ENCODE measurements around the gene APMAP.

APMAP gene

DNA sequence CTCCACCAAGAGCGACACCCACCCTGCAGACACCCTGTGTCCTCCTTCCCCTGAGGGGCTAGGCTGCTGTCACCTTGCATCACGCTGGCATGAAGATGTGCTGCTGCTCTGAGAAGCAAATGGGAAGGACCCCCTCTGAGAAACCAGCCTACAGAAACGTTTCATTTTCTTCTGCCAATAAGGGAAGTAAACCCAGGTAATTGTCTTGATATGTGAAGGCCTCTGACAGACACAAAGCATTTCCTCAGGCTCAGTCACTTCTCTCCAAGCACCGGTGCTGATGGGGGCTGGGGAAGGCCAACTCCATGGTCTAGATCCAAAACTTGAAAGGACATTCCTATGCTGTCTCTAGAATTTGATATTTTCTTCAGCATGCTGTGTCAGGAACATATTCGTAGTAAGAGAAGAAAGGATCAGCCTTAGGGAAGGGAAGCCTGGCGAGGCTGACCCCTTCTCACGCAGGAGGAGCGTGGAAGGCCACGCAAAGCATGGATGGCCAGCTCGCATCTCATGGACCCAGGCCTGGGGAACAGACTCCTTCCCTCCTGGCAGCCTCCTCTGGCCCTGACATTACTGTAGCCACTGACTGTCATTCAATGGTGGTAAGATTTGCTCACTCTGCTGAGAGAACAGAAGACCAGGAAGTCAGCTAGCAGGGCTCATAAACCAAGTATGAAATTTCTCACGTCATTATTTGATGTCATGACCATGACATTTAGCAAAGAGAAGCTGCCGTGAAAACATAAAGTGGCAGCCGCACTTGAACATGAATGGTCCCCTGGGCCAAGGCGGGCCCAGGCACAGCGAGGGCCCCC lies 44.9 kb upstream of the APMAP start:
- Histone ChIP-seq H3K4me2 (ENCODE audit: low read depth, low read length, poor library complexity, severe bottlenecking) (no peak overlapping the region), H3K9me2 (replicated peaks; ENCODE audit: insufficient read depth, low read length) (no peaks in the 10 kb centered on the region), H3K4me3 (ENCODE audit: insufficient read depth, low read length, poor library complexity, severe bottlenecking) (no peak overlapping the region), H3K36me3 (ENCODE audit: low read length) (no peaks in the 10 kb centered on the region), H3F3A (ENCODE audit: insufficient read depth) (no peaks in the 10 kb centered on the region), H3K79me2 (ENCODE audit: insufficient read depth, low read length) (no peaks in the 10 kb centered on the region), H4K20me1 (ENCODE audit: low read depth, low read length) (no peaks in the 10 kb centered on the region), H3K9me3 (ENCODE audit: insufficient read depth, low read length) (no peaks in the 10 kb centered on the region), H3K27ac (ENCODE audit: low read depth, low read length) (no peak overlapping the region), H2AFZ (ENCODE audit: low read depth, low read length, severe bottlenecking) (no peak overlapping the region), H3K9ac (ENCODE audit: low read length) (no peak overlapping the region), H3K27me3 (ENCODE audit: low read length) (no peaks in the 10 kb centered on the region)
- TF ChIP-seq EZH2phosphoT487 (conservative IDR thresholded peaks at IDR 0.05; ENCODE audit: low read length), result no peak
- TF ChIP-seq CTCF (IDR thresholded peaks at IDR 0.05; ENCODE audit: insufficient read depth, low read length, poor library complexity, severe bottlenecking), result no peak

GRCh38 chr20:25036331-25036936 lies 43.9 kb upstream of the APMAP start:
- Histone ChIP-seq H4K20me1 (ENCODE audit: low read depth, low read length) (no peaks in the 10 kb centered on the region), H3K4me3 (ENCODE audit: insufficient read depth, low read length, poor library complexity, severe bottlenecking) (no peak overlapping the region), H2AFZ (ENCODE audit: low read depth, low read length, severe bottlenecking) (no peak overlapping the region), H3K9me2 (replicated peaks; ENCODE audit: insufficient read depth, low read length) (no peaks in the 10 kb centered on the region), H3F3A (ENCODE audit: insufficient read depth) (no peaks in the 10 kb centered on the region), H3K79me2 (ENCODE audit: insufficient read depth, low read length) (no peaks in the 10 kb centered on the region), H3K9ac (ENCODE audit: low read length) (no peak overlapping the region), H3K4me2 (ENCODE audit: low read depth, low read length, poor library complexity, severe bottlenecking) (no peak overlapping the region), H3K9me3 (ENCODE audit: insufficient read depth, low read length) (no peaks in the 10 kb centered on the region), H3K36me3 (ENCODE audit: low read length) (no peaks in the 10 kb centered on the region), H3K27me3 (ENCODE audit: low read length) (no peaks in the 10 kb centered on the region), H3K27ac (ENCODE audit: low read depth, low read length) (no peak overlapping the region)
- TF ChIP-seq CTCF (IDR thresholded peaks at IDR 0.05; ENCODE audit: insufficient read depth, low read length, poor library complexity, severe bottlenecking) (no peak), EZH2phosphoT487 (conservative IDR thresholded peaks at IDR 0.05; ENCODE audit: low read length) (no peak)

DNA sequence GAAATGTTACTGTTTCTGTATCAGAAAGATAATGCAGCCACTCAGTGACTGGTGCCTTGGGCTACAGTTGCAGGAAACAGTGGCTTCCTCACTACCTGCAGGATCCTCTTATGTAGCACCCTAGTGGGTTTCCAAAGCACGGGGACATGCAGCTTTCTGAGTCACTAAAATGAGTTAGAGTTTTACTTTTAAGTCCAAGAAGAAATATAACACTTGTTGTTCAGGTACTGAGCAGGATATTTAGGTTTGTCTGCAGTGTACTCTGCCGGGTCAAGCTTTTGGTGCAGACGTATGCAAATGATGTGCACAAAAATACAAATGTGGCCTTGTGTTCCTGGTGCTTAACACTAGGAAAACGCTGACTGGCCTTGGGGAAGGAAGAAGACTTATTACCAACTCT lies 43.4 kb upstream of the APMAP start:
- Histone ChIP-seq H3K27me3 (ENCODE audit: low read length) (no peaks in the 10 kb centered on the region), H3K4me2 (ENCODE audit: low read depth, low read length, poor library complexity, severe bottlenecking) (no peak overlapping the region), H3K27ac (ENCODE audit: low read depth, low read length) (no peak overlapping the region), H3K4me3 (ENCODE audit: insufficient read depth, low read length, poor library complexity, severe bottlenecking) (no peak overlapping the region), H3F3A (ENCODE audit: insufficient read depth) (no peaks in the 10 kb centered on the region), H3K9me2 (replicated peaks; ENCODE audit: insufficient read depth, low read length) (no peaks in the 10 kb centered on the region), H3K9ac (ENCODE audit: low read length) (no peak overlapping the region), H3K36me3 (ENCODE audit: low read length) (no peaks in the 10 kb centered on the region), H3K9me3 (ENCODE audit: insufficient read depth, low read length) (no peaks in the 10 kb centered on the region), H3K79me2 (ENCODE audit: insufficient read depth, low read length) (no peaks in the 10 kb centered on the region), H2AFZ (ENCODE audit: low read depth, low read length, severe bottlenecking) (no peak overlapping the region), H4K20me1 (ENCODE audit: low read depth, low read length) (no peaks in the 10 kb centered on the region)
- TF ChIP-seq EZH2phosphoT487 (conservative IDR thresholded peaks at IDR 0.05; ENCODE audit: low read length) (no peak), CTCF (IDR thresholded peaks at IDR 0.05; ENCODE audit: insufficient read depth, low read length, poor library complexity, severe bottlenecking) (no peak)
